Neuronal stem cell (in vitro differentiated cells): ENCODE measurements around the gene ST7.
"Not testable (repeated sequence)": the region's sequence is repeated elsewhere in the genome, so short reads cannot be mapped to it uniquely, and the experiment has no call there.

Source experiments
- DNase-seq: peaks from one replicate; pipeline ENCODE4 v3.0.0-alpha.2; 2013; ENCODE audit warnings: low spot score
- H2AFZ ChIP-seq: one replicate; pipeline ENCODE4 v1.6.1; 2013; ENCODE audit warnings: mild to moderate bottlenecking, low read length, inconsistent platforms
- H2AK5ac ChIP-seq: 2 replicates; pipeline ENCODE4 v1.6.1; 2013; ENCODE audit warnings: low read depth, mild to moderate bottlenecking, inconsistent platforms, low read length, moderate library complexity, mixed read lengths
- H2BK120ac ChIP-seq: 2 replicates; pipeline ENCODE4 v1.6.1; 2013; ENCODE audit warnings: low read depth, mild to moderate bottlenecking, inconsistent platforms, low read length, moderate library complexity, mixed read lengths
- H2BK12ac ChIP-seq: one replicate; pipeline ENCODE4 v1.6.1; 2013; ENCODE audit warnings: low read length, inconsistent platforms
- H2BK15ac ChIP-seq: 2 replicates; pipeline ENCODE4 v1.6.1; 2013; ENCODE audit warnings: mild to moderate bottlenecking, low read length, inconsistent platforms, mixed read lengths
- H2BK5ac ChIP-seq: one replicate; pipeline ENCODE4 v1.6.1; 2013; ENCODE audit warnings: inconsistent platforms, mild to moderate bottlenecking, low read length, moderate library complexity
- H3K14ac ChIP-seq: one replicate; pipeline ENCODE4 v1.6.1; 2013; ENCODE audit warnings: low read length, inconsistent platforms
- H3K18ac ChIP-seq: 2 replicates; pipeline ENCODE4 v1.6.1; 2013; ENCODE audit warnings: low read length, inconsistent platforms
- H3K23ac ChIP-seq: 2 replicates; pipeline ENCODE4 v1.6.1; 2013; ENCODE audit warnings: low read depth, mild to moderate bottlenecking, mixed read lengths, low read length, inconsistent platforms; ENCODE audit not compliant: poor library complexity
- H3K27ac ChIP-seq: replicated peaks from 3 replicates; pipeline ENCODE4 v1.5.1; 2013; ENCODE audit warnings: low read length, inconsistent platforms
- H3K27me3 ChIP-seq, 3 experiments: 2 replicates each; pipeline ENCODE4 v1.6.1; 2013; ENCODE audit warnings: low read length in 3 of 3, mild to moderate bottlenecking in 2 of 3, inconsistent platforms in 1 of 3, low read depth in 1 of 3, mixed read lengths in 1 of 3, moderate library complexity in 1 of 3; ENCODE audit not compliant: control insufficient read depth in 3 of 3, insufficient read depth in 3 of 3
- H3K36me3 ChIP-seq, 2 donors: replicated peaks in 1 of 2; 2 replicates each; pipeline ENCODE4 v1.6.1; 2013; ENCODE audit warnings: low read length in 2 of 2; ENCODE audit not compliant: control insufficient read depth in 2 of 2, insufficient read depth in 2 of 2
- H3K4ac ChIP-seq: 2 replicates; pipeline ENCODE4 v1.6.1; 2013; ENCODE audit warnings: inconsistent platforms, mild to moderate bottlenecking, low read length, moderate library complexity
- H3K4me1 ChIP-seq, 2 donors: 1 replicate in 1 of 2; 2 replicates in 1 of 2; pipeline ENCODE4 v1.6.1; 2013; ENCODE audit warnings: low read length in 2 of 2, low read depth in 1 of 2; ENCODE audit not compliant: control insufficient read depth in 2 of 2, insufficient read depth in 1 of 2
- H3K4me2 ChIP-seq: one replicate; pipeline ENCODE4 v1.6.1; 2013; ENCODE audit warnings: mild to moderate bottlenecking, low read length, inconsistent platforms; ENCODE audit not compliant: insufficient read depth, poor library complexity, severe bottlenecking
- H3K4me3 ChIP-seq, 2 donors: 2 replicates each; pipeline ENCODE4 v1.5.1; 2013; ENCODE audit warnings: low read length in 2 of 2, mild to moderate bottlenecking in 2 of 2, inconsistent platforms in 1 of 2, moderate library complexity in 1 of 2
- H3K79me1 ChIP-seq: one replicate; pipeline ENCODE4 v1.6.1; 2013; ENCODE audit warnings: low read depth, mild to moderate bottlenecking, inconsistent platforms, low read length, moderate library complexity
- H3K9ac ChIP-seq: one replicate; pipeline ENCODE4 v1.6.1; 2013; ENCODE audit warnings: mild to moderate bottlenecking, low read depth, low read length, inconsistent platforms; ENCODE audit not compliant: poor library complexity
- H3K9me3 ChIP-seq, 2 donors: replicated peaks in 1 of 2; 2 replicates each; pipeline versions ENCODE3 to v1.6.1; 2013; ENCODE audit warnings: low read length in 2 of 2, mild to moderate bottlenecking in 2 of 2, inconsistent platforms in 1 of 2, low read depth in 1 of 2, mixed read lengths in 1 of 2, moderate library complexity in 1 of 2; ENCODE audit not compliant: control insufficient read depth in 2 of 2, insufficient read depth in 1 of 2
- H4K8ac ChIP-seq: one replicate; pipeline ENCODE4 v1.6.1; 2013; ENCODE audit warnings: low read depth, mild to moderate bottlenecking, inconsistent platforms, low read length, moderate library complexity
- H4K91ac ChIP-seq: one replicate; pipeline ENCODE4 v1.6.1; 2013; ENCODE audit warnings: low read length, low read depth, mild to moderate bottlenecking, inconsistent platforms; ENCODE audit not compliant: poor library complexity
- WGBS, 2 donors: extraction: QIAGEN DNeasy Blood & Tissue Kit; methylation state at CpG; one replicate each; pipeline ENCODE4 v1.1.7; 2013; ENCODE audit warnings: missing lambda C conversion rate in 2 of 2, mixed read lengths in 1 of 2; ENCODE audit not compliant: insufficient read length in 2 of 2, insufficient replicate concordance in 1 of 2; ENCODE audit errors: extremely low coverage in 2 of 2; 5-methylcytosine and 5-hydroxymethylcytosine counted together

ST7 gene

DNA sequence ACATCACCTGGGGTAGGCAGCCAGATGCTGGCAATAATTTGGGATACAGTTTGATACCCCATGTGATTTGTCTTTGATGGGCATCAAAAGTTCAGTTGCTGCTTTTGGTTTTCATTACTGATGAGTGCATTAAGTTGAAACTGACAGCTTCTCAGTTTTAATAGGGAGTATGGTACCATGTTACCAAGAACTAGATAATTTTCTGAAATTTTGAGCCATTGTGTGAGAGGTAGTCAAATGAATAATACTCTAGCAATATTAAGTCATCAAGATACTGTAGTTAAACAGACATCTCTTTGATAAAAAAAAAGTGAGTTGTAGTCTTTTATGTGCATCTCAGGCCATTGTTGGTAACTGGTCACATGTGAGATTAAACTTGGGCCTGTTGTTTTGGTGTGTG, 71.5 kb downstream of the ST7 start:
- Histone ChIP-seq H3K4me1 (peaks cover 0 to 14% of the 10 kb centered on the region in 2 donors), H3K9ac (no peak overlapping the region), H2BK5ac (no peak overlapping the region), H3K27ac (no peak overlapping the region), H3K18ac (no peak overlapping the region), H4K8ac (no peak overlapping the region), H3K9me3 (peaks cover 0 to 6% of the 10 kb centered on the region in 2 donors), H2AK5ac (no peak overlapping the region), H3K27me3 (no peaks in the 10 kb centered on the region), H2BK12ac (no peak overlapping the region), H3K4me2 (no peak overlapping the region), H3K4me3 (no peak overlapping the region), H3K23ac (no peak overlapping the region), H3K4ac (no peak overlapping the region), H3K36me3 (no peaks in the 10 kb centered on the region), H2AFZ (no peak overlapping the region), H2BK15ac (no peak overlapping the region), H2BK120ac (no peak overlapping the region), H3K14ac (no peak overlapping the region), H3K79me1 (no peaks in the 10 kb centered on the region), H4K91ac (no peak overlapping the region)
- no peak for DNase-seq

DNA sequence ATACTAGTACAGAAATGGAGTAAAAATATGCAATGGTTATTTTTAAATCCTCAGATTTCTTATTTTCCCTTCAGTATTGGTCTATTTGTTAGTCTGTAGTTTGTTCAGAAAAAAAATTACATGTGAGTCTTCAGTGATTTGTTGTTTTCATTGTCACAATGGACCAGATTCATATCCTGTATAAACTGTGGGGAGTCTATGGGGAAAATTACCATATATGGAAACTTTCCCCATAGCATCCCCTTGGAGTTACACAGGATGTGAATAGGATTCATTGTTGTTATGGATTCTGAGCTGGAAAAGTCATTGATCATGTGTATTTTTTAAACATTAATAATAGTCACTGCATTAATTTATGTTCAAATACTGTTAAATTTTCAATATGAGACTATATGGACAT, 72.6 kb downstream of the ST7 start:
- Histone ChIP-seq H3K23ac (no peak overlapping the region), H2BK5ac (no peak overlapping the region), H2AFZ (no peak overlapping the region), H3K18ac (no peak overlapping the region), H3K27me3 (no peaks in the 10 kb centered on the region), H3K36me3 (no peaks in the 10 kb centered on the region), H3K14ac (no peak overlapping the region), H3K79me1 (no peaks in the 10 kb centered on the region), H2BK15ac (no peak overlapping the region), H3K4me2 (no peak overlapping the region), H2BK12ac (no peak overlapping the region), H2BK120ac (no peak overlapping the region), H3K4me1 (peaks cover 0 to 14% of the 10 kb centered on the region in 2 donors), H4K91ac (no peak overlapping the region), H3K9me3 (peaks cover 0 to 9% of the 10 kb centered on the region in 2 donors), H3K9ac (no peak overlapping the region), H2AK5ac (no peak overlapping the region), H3K27ac (no peak overlapping the region), H4K8ac (no peak overlapping the region), H3K4me3 (no peak overlapping the region), H3K4ac (no peak overlapping the region)
- no peak for DNase-seq

DNA sequence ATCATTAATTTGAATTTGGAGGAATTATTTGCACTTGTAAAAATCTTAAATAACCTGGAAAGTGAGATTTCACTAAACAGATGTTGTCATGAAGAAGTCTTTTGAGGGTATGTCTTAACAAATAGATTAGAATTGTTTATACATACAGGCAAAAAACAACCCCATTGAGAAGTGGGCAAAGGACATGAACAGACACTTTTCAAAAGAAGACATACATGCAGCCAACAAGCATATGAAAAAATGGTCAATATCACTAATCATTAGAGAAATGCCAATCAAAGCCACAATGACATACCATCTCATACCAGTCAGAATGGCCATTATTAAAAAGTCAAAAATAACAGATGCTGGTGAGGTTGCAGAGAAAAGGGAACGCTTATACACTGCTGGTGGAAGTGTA, 77.0 kb downstream of the ST7 start:
- WGBS, 2 donors = no CpG with 5 or more reads among the region's 1 CpG
- not testable (repeated sequence) for H2BK15ac ChIP-seq, H3K4me1 ChIP-seq, H3K18ac ChIP-seq, H3K36me3 ChIP-seq, H2AK5ac ChIP-seq, H4K8ac ChIP-seq, H2BK5ac ChIP-seq, H2BK120ac ChIP-seq, H4K91ac ChIP-seq, H3K4me2 ChIP-seq, H3K9ac ChIP-seq, H3K27me3 ChIP-seq, H3K79me1 ChIP-seq, H2AFZ ChIP-seq, H3K4me3 ChIP-seq, H3K4ac ChIP-seq, H3K9me3 ChIP-seq, H3K14ac ChIP-seq, H3K27ac ChIP-seq, H2BK12ac ChIP-seq, H3K23ac ChIP-seq, DNase-seq

DNA sequence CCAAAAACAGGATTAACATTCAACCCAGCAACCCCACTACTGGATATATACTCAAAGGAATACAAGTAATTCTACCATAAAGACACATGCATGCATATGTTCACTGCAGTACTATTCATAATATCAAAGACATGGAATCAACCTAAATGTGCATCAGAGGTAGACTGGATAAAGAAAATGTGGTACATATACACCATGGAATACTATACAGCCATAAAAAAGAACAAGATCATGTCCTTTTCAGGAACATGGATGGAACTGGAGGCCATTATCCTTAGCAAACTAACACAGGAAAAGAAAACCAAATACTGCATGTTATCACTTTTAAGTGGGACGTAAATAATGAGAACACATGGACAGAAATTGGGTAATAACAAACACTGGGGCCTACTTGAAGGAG, 77.5 kb downstream of the ST7 start:
- DNase-seq, H3K18ac ChIP-seq, H3K27me3 ChIP-seq, H2BK15ac ChIP-seq, H3K9me3 ChIP-seq, H3K4me3 ChIP-seq, H2BK5ac ChIP-seq, H3K79me1 ChIP-seq, H3K14ac ChIP-seq, H2BK120ac ChIP-seq, H3K4me2 ChIP-seq, H3K36me3 ChIP-seq, H3K23ac ChIP-seq, H2BK12ac ChIP-seq, H3K4me1 ChIP-seq, H3K27ac ChIP-seq, H4K8ac ChIP-seq, H3K4ac ChIP-seq, H2AK5ac ChIP-seq, H4K91ac ChIP-seq, H3K9ac ChIP-seq, H2AFZ ChIP-seq: not testable (repeated sequence)
- WGBS, 2 donors = no CpG with 5 or more reads among the region's 1 CpG
